ENCODE data around the gene NAV2.

Gene NAV2

DNA sequence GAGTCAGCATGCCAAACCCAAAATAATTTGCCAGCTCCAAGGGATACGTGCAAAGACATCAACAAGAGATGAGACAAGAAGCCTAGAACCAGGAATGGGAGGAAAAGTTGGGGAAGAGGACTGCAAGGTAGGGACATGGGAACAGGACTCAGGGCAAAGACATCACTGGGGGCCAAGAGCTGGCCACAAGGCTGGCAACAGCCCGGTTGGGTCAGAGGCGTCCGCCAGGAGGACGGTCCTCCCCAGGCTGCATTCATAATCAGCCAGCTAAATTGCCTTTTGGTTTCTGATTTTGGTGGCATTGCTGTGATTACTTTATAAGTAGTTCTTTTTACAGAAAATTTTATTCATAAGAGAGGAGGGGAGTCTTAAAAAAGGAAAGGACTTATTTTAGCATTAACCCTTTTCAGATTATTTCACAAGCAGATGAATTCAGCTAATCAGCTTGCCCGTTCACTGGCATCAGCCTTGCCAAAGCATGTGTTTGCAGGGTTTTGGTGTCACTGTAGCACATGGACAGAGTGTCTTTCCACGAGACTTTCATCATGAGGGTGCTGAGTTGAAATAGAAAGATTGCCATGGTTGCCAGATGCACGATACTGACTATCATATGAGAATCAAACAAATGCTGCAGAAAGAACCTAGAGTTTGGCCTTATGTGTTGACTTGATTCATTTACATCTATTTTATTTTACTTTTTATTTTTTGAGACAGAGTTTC lies 23.2 kb upstream of the NAV2 start:
- TF ChIP-seq CTCF (IDR thresholded peaks at IDR 0.05; ENCODE audit: low read length, missing control alignments), result no peak
- no peak overlapping the region for H3K4me3 ChIP-seq (replicated peaks; ENCODE audit: low read depth, low read length)
- no peak for DNase-seq (ENCODE audit: low read depth)

GRCh38 chr11:19690885-19691284 lies 21.8 kb upstream of the NAV2 start:
- no peak for TF ChIP-seq CTCF (IDR thresholded peaks at IDR 0.05; ENCODE audit: low read length, missing control alignments)
- no peak overlapping the region for H3K4me3 ChIP-seq (replicated peaks; ENCODE audit: low read depth, low read length)
- no peak for DNase-seq (ENCODE audit: low read depth)

- TF ChIP-seq CTCF (IDR thresholded peaks at IDR 0.05; ENCODE audit: low read length, missing control alignments), result no peak
- no peak for DNase-seq (ENCODE audit: low read depth)
- H3K4me3 ChIP-seq (replicated peaks; ENCODE audit: low read depth, low read length), result no peak overlapping the region
Observed at GRCh38 chr11:19691815-19692500, 20.7 kb upstream of the NAV2 start.

GRCh38 chr11:19693146-19693545 lies 19.5 kb upstream of the NAV2 start:
- DNase-seq (ENCODE audit: low read depth), result no peak
- no peak overlapping the region for H3K4me3 ChIP-seq (replicated peaks; ENCODE audit: low read depth, low read length)
- no peak for TF ChIP-seq CTCF (IDR thresholded peaks at IDR 0.05; ENCODE audit: low read length, missing control alignments)

GRCh38 chr11:19694796-19695345 lies 17.8 kb upstream of the NAV2 start:
- no peak overlapping the region for H3K4me3 ChIP-seq (replicated peaks; ENCODE audit: low read depth, low read length)
- no peak for DNase-seq (ENCODE audit: low read depth)
- no peak for TF ChIP-seq CTCF (IDR thresholded peaks at IDR 0.05; ENCODE audit: low read length, missing control alignments)

GRCh38 chr11:19696073-19696472 lies 16.6 kb upstream of the NAV2 start:
- no peak for TF ChIP-seq CTCF (IDR thresholded peaks at IDR 0.05; ENCODE audit: low read length, missing control alignments)
- DNase-seq (ENCODE audit: low read depth), result no peak

More at GRCh38 chr11:19696073-19696472, 16.6 kb upstream of the NAV2 start:
- H3K4me3 ChIP-seq (replicated peaks; ENCODE audit: low read depth, low read length), result no peak overlapping the region

Data from fibroblast of pulmonary artery (primary cell).